NT2/D1 (cell line): Measurements from ENCODE around the gene DYNC1I2.

Experiments
- SUZ12 ChIP-seq: IDR thresholded peaks from 2 replicates; pipeline ENCODE4 v1.6.1; 2011; ENCODE audit not compliant: insufficient read length, insufficient read depth; ENCODE audit errors: extremely low read depth
- ZNF274 ChIP-seq: IDR thresholded peaks from 2 replicates; pipeline ENCODE4 v1.6.1; 2011; ENCODE audit warnings: mild to moderate bottlenecking, low read depth, low read length

GRCh38 chr2:171771463-171771862 is 84.2 kb downstream of the DYNC1I2 start:
- TF ChIP-seq ZNF274 (no peak), SUZ12 (no peak)
